Posterior vena cava (tissue), 2 donors: ENCODE results near the gene TFPI. TPM values are rescaled to one million over a fixed set of nuclear protein-coding genes. Genes with fewer than 3 reads are reported as not detected.

Experiments used
- DNase-seq: peaks from one replicate; pipeline ENCODE4 v3.0.0-alpha.2; 2020; ENCODE audit warnings: low spot score
- intact Hi-C, 2 donors: fragments of 100-400 bp; cut with DNase I; formaldehyde crosslinking; loops; one replicate each; pipeline versions ENCODE4 v1.14.1 to v1.14.2; 2022 to 2023
- total RNA-seq, 2 donors: library from RNA; stranded (reverse); fragmentation: NEBNext Ultra II Directional; extraction: Animal tissue kit (Norgen Biotek cat#: 25700); gene quantifications; one replicate each; pipeline ENCODE4 v1.2.1, GENCODE V29; 2021
- donor health status: DM: yes; HTN: yes; CAD: no.
- donor health status: DM: yes; HTN: yes; CAD: no.

Gene TFPI
- total RNA-seq, 2 donors from 2014 or later: 109 to 117 TPM

- intact Hi-C loops: no loop called here
- no peak for DNase-seq
Observed at GRCh38 chr2:187486241-187486640, 68.0 kb downstream of the TFPI start.

- DNase-seq: no peak
Observed at GRCh38 chr2:187485523-187485922, 68.7 kb downstream of the TFPI start.

DNA sequence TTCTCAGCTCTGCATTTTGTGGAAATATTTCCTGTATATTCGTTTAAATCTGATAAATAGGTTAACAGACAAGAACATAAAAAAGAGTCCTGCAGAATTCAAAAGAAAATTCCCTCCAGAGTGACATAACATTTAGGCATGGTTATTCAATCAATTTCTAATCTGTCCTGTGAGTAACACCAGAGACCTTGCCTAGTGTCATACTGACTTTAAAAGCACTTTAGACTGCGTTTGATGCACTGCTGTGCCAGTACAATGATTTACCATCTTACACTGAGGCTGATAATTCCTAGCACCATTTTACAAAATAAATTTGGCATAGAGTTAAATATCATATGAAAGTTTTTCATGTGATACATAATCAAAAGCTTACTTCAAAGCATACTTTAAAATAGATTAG, 70.7 kb downstream of the TFPI start:
- intact Hi-C loops: no loop called here
- DNase-seq: no peak

More at GRCh38 chr2:187485523-187485922, 68.7 kb downstream of the TFPI start:
- intact Hi-C loops: no loop called here

DNA sequence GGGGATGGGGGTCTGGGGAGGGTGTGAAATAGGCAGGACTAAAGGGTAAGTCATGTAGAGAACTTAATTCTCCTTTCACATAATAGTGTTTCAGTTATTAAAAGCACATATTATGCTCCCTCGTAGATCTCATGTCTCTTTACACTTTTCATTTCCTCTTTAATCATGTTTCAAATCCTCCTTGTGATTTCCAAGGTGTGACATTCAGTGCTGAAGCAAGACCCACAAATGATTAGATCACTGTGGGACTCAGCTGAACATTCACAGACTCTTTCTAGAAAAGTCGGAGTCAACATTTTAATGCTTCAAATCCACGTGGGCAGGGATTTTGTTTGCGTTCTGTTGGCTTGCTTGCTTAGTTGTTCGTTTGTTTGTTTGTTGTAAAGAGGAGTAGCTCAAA, 71.4 kb downstream of the TFPI start:
- intact Hi-C loops: no loop called here
- no peak for DNase-seq

DNA sequence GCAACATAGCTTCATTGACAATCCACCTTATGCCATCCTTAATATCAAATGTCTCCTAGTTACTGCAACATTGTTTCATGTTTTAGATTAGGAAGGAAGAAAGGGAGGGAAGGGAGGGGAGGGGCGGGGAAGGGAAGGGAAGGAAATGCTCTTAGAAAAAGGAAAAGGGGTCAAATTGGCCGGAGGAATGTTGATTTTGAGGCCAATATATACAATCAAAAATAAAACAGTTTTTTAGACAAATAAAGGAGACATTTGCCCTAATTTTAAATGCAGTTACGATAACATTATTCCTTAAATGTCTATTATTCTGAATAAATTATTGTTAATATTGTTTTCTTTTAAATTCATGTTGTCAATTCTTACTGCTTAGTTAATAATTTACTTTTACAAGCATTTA, 72.7 kb downstream of the TFPI start:
- no peak for DNase-seq
- intact Hi-C loops: no loop called here

DNA sequence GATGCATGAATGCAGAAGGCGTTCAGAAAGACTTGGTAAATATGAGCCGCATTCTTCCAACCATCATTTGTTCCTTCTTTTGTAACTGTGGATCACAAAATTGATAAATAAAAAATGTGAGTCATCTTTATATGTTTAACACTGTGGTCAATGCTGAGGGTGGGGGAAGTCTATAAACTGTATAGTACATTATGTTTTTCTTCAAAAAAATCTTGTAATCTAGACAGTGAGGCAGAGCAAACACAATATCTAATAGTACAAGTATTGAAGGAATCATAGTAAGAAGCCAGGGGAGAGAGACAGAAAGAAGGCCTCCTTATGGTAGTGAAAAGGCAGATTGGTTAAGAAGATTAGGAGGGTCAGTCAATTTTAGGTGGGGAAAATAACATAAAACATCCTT, 75.5 kb downstream of the TFPI start:
- DNase-seq: no peak
- intact Hi-C loops: no loop called here

- intact Hi-C loops: no loop called here
- DNase-seq: no peak
Observed at GRCh38 chr2:187477051-187477450, 77.2 kb downstream of the TFPI start.

- DNase-seq: no peak
- intact Hi-C loops: no loop called here
Observed at GRCh38 chr2:187475499-187476248, 78.6 kb downstream of the TFPI start.

- DNase-seq: no peak
- intact Hi-C loops: no loop called here
Observed at GRCh38 chr2:187470698-187471097, 83.5 kb downstream of the TFPI start.

DNA sequence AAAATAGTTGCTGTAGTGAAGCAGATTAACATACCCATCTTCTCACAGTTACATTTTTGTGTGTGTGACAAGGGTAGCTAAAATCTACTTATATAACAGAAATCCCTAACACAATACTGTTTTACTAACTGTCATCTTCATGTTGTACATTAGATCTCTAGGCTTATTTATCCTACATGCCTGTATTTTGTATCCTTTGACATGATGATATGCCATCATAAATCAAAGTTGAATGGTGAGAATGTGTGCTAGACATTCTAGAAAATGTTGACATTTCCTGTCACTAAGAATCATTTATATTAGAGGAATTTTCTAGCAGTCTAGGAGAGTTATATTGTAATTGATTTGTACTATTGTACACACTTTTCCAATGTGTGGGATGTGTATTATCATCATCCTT, 84.7 kb downstream of the TFPI start:
- intact Hi-C loops: no loop called here
- DNase-seq: no peak

DNA sequence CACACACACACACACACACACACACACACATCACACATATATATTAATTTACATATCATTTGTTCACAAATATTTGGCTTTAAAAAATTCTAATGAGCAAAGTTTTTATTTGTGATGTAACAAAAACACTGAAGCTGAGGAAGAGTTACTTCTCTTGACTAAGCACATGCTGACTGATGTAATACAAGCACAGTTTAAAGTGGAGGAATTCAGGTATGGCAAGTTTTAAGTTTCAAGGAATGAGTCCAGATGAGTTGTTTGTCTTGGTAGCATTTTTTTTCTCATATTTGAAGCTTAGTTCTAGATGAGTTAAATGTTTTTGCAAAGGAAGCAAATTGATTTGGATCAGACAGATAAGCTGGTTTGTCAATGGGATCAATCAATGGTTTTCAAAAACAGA, 86.0 kb downstream of the TFPI start:
- DNase-seq: no peak
- intact Hi-C loops: no loop called here

DNA sequence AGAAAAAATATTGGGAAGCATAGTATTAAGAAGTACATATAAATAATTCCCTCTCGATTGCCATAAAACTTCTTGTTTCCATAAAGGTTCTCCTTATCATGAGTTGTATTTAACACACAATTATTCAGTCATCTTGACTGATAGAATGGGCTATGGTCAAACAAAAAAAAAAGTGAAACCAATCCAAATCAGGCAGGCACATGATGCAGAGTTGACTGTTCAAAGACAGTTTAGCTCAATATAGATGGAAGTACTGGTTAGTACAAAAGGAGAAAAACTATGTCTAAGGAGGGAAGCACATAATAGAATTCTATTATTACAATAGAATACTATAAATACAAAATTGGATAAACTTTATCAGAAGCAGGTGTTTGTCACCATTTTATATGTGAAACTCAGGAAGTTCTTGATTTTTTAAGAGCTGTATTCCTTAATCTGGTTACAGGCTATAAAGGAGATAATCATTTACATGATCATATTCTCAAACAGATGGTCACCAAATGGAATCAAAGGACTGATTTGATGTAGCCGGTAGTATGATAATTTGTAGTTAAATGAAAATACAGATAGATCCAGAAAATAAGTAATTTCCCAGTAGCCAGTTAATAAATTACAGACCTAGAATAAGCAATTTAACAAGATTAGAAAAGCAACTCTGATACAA, 88.0 kb downstream of the TFPI start:
- DNase-seq: no peak
- intact Hi-C loops: no loop called here

DNA sequence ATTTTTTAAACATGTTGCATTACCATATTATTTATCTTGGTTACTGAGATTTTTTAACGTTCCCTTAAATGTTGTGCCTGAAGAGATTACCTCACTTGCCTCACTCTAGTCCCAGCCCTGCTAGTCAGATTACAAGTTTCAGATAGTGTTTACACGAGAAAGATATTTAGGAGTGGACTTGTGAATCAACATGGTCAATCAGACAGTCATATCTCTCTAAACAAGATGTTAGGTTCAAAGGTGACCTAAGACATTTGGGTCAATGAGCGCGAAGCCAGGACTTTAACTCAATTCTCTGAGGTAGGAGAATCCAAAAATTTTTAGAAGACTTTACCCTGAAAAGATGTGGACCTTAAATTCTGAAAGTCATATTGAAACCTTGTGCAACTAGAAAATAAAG, 91.4 kb downstream of the TFPI start:
- intact Hi-C loops: no loop called here
- DNase-seq: no peak

GRCh38 chr2:187461294-187462261, 92.7 kb downstream of the TFPI start:
- peak; percentile 83 for DNase-seq
- intact Hi-C loops: no loop called here

- intact Hi-C loops: no loop called here
- no peak for DNase-seq
Observed at GRCh38 chr2:187459256-187459655, 95.0 kb downstream of the TFPI start.

GRCh38 chr2:187453078-187453641, 101.1 kb downstream of the TFPI start:
- DNase-seq: no peak
- intact Hi-C loops: no loop called here

GRCh38 chr2:187451510-187451909, 102.7 kb downstream of the TFPI start:
- no peak for DNase-seq
- intact Hi-C loops: no loop called here

- intact Hi-C loops: no loop called here
- DNase-seq: no peak
Observed at GRCh38 chr2:187447336-187447735, 106.9 kb downstream of the TFPI start.

DNA sequence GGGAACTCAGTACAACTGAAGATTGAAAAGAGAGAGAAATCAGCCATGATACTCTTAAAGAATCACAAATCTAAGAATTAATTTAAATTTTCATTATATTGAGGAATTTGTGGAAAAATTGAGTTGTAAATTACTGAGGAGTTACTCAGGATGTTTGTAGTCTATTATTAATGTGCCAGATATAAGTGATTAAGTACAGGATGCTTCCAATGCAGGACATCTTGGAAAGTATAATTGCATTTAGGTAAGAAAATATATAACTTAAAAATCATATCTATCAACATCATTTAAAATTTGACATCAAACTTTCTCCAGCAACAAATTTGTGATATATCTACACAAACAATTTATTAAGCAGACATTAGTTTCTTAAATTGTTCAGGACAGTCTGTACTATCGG, 107.5 kb downstream of the TFPI start:
- no peak for DNase-seq
- intact Hi-C loops: no loop called here

- intact Hi-C loops: no loop called here
- DNase-seq: no peak
Observed at GRCh38 chr2:187445051-187445450, 109.2 kb downstream of the TFPI start.
